GM12801 (cell line): ENCODE measurements around the gene PCNX2.

Source experiments
- TF ChIP-seq, protein P1 (sequence below): IDR thresholded peaks from one replicate; pipeline ENCODE4 v1.5.1; 2011; ENCODE audit warnings: control low read depth; ENCODE audit not compliant: insufficient read length; ENCODE audit errors: extremely low read depth

PCNX2 gene

DNA sequence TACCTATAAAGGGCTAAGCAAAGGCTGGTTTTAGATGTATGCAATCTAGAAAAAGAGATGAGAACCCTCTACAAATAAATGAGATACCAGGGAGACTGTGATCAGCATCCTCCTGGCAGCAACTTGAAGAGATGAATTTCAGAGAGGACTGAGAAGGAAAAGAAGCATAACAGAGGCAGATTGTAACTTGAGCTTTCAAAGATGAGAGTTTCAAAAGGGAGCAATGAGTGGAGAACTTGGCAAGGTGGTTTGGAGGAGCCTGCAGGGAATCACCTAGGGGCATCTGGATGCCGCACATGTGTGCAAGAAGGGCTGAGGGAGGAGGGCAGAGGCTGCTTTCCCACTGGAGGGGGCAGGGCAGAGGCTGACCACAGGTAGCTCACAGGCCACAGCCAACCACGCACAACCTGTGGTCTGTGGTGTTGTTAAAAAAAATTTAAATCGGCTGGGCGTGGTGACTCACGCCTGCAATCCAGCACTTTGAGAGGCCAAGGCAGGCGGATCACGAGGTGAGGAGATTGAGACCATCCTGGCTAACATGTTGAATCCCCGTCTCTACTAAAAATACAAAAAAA lies 50.2 kb downstream of the PCNX2 start:
- TF ChIP-seq, protein P1, sequence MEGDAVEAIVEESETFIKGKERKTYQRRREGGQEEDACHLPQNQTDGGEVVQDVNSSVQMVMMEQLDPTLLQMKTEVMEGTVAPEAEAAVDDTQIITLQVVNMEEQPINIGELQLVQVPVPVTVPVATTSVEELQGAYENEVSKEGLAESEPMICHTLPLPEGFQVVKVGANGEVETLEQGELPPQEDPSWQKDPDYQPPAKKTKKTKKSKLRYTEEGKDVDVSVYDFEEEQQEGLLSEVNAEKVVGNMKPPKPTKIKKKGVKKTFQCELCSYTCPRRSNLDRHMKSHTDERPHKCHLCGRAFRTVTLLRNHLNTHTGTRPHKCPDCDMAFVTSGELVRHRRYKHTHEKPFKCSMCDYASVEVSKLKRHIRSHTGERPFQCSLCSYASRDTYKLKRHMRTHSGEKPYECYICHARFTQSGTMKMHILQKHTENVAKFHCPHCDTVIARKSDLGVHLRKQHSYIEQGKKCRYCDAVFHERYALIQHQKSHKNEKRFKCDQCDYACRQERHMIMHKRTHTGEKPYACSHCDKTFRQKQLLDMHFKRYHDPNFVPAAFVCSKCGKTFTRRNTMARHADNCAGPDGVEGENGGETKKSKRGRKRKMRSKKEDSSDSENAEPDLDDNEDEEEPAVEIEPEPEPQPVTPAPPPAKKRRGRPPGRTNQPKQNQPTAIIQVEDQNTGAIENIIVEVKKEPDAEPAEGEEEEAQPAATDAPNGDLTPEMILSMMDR: no peak

DNA sequence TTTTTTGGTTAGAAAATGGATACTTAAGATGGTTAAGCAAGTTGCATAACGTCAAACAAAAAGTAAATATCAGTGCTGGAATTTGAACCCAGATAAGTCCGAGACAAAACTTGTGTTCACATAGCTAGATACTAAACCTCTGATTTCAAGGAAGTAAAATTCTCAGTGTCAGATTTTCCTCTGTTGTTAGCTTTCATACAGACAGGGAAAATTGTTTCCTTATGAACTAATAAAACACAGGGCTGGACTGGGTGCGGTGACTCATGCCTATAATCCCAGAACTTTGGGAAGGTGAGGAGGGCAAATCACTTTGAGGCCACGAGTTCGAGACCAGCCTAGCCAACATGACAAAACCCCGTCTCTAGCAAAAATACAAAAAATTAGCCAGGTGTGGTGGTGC lies 51.3 kb downstream of the PCNX2 start:
- TF ChIP-seq, protein P1: no peak

DNA sequence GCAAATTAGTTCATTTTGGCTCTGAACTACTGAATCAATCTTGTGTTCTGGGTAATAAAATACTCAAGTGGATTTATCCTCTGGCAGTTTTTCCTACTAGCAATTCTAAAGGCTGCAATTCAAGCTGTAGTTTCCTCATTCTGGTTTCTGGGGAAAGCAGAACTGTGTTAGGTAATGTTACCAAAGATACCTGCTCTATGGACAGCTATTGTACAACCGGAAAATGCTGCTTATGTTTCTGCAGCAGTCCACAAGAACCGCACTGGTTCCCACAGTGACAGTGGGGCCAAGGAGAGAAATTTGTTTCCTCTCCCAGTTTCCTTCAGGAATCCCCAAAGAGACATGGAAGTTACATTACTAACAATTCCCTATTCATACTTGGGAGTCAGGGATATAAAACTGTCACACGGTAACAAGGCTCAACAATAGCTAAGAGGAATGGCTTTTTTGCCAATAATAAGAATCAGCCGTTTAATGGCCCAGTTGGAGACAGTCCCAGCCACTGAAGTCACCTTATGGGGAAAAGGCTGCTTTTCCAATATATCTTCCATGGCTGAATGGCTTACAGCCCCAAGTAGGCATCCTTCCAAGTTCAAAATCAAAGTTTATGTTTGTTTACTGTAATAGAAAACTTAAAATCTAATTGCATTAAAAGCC lies 52.6 kb downstream of the PCNX2 start:
- TF ChIP-seq, protein P1: no peak

GRCh38 chr1:233241759-233242158 lies 53.8 kb downstream of the PCNX2 start:
- TF ChIP-seq, protein P1: no peak

GRCh38 chr1:233240829-233241682 lies 54.5 kb downstream of the PCNX2 start:
- TF ChIP-seq, protein P1: no peak

- TF ChIP-seq, protein P1: no peak
Observed at GRCh38 chr1:233240371-233240770, 55.2 kb downstream of the PCNX2 start.

DNA sequence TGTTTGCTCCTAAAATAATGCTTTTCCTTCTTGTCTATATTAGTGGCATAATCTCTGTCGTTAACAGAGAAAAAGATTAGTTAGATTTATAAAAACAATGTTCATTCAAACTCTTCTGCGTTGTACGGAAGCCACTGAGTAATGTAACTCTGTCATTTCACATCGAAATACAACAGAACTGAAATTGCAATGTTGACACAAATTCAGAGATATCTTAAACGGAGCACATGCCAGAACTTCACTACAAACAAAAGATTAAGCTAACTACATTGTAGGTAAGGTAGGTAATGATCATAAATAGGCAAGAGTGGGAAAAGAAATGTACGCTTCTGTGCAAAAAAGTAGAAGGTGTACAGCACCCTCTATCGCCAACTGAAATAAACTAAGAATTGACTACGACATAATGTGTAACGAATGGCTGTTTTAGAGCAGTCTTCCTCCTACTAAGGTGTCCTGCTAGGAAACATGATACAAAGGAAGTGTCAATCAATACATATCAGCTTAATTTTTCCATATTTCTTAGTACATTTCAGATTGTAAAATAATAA lies 56.6 kb downstream of the PCNX2 start:
- TF ChIP-seq, protein P1: no peak
